ENCODE results near the gene HAVCR1.

HAVCR1 gene

DNA sequence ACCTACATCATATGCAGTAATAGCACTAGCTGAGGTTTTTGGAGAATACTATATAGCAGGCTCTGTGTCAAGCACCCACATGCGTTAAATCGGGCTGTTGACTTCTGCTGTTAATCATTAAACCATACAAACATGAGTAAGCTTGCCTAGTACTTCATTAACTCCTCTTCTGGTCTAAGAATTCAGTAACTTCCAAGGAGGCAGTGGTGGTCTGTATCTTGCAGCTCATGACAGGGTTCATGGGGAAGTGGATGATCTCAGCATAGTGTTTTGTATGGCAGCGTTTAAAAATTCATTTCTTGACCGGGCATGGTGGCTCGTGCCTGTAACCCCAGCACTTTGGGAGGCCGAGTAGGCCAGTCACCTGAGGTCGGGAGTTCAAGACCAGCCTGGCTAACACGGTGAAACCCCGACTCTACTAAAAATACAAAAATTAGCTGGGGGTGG lies at the start of gene HAVCR1:
Gene HAVCR1 (minus strand): TSS at position 24 of the 447 bp plus-strand sequence. CDS start 1,173 bp downstream, outside the sequence.
- no peak for TF ChIP-seq CTCF (conservative IDR thresholded peaks at IDR 0.05; ENCODE audit: low read depth, low read length)
- no peak for DNase-seq (ENCODE audit: low read depth)

DNA sequence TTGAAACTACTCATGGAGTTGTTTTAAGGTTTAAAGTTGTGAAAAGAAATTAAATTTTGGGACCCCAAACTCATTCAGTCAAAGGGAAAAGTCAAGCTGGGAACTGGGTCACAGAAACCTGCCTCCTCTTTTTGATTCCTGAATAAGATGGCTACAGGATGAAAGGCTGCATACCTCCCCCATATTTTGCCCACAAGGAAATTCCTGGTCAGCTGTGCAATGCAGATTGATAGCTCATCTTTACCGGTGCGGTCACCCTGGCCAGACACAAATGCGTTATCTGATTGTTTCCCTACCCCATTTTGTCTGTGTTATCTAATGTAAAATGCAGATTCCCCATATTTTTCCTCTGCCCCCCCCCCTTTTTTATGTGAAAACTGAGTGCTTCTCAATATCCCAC lies 48.6 kb upstream of the HAVCR1 start:
- no peak overlapping the region for H3K4me3 ChIP-seq (ENCODE audit: low read length)
- DNase-seq (ENCODE audit: low read depth): no peak

More for the DNA sequence above, at the start of gene HAVCR1:
- H3K4me3 ChIP-seq (ENCODE audit: low read length): no peak within 1 kb of the TSS

GRCh38 chr5:157106630-157107461 lies 47.9 kb upstream of the HAVCR1 start:
- no peak overlapping the region for H3K4me3 ChIP-seq (ENCODE audit: low read length)
- DNase-seq (ENCODE audit: low read depth): no peak
- no peak for TF ChIP-seq CTCF (conservative IDR thresholded peaks at IDR 0.05; ENCODE audit: low read depth, low read length)

More for the DNA sequence above, 48.6 kb upstream of the HAVCR1 start:
- no peak for TF ChIP-seq CTCF (conservative IDR thresholded peaks at IDR 0.05; ENCODE audit: low read depth, low read length)

DNA sequence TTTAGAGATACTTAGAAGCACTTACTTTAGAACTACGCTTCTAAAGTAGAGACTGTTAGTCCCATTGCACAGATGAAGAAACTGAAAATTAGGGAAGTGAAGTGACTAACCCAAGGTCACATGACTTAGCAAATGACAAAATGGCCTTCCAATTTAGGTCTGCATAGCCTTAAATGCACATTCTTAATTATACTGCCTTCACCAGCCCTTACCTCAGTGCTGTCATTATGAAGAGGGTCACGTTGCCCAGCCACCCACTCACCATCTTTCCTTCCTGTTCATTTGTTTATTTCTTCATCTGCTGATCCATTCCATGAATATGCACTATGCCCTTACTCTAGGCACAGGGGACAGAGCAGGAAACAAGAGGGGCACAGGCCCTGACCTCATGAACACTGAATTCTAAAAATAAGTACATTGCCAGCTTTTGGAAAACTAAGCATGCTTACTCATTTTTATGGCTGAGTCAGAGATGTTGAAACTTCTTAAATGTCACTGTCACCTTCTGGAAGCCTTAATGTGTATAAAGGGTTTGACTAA lies 41.3 kb upstream of the HAVCR1 start:
- TF ChIP-seq CTCF (conservative IDR thresholded peaks at IDR 0.05; ENCODE audit: low read depth, low read length): no peak
- no peak overlapping the region for H3K4me3 ChIP-seq (ENCODE audit: low read length)
- no peak for DNase-seq (ENCODE audit: low read depth)

GRCh38 chr5:157088342-157088990 lies 29.6 kb upstream of the HAVCR1 start:
- no peak for DNase-seq (ENCODE audit: low read depth)
- H3K4me3 ChIP-seq (ENCODE audit: low read length): no peak overlapping the region
- no peak for TF ChIP-seq CTCF (conservative IDR thresholded peaks at IDR 0.05; ENCODE audit: low read depth, low read length)

DNA sequence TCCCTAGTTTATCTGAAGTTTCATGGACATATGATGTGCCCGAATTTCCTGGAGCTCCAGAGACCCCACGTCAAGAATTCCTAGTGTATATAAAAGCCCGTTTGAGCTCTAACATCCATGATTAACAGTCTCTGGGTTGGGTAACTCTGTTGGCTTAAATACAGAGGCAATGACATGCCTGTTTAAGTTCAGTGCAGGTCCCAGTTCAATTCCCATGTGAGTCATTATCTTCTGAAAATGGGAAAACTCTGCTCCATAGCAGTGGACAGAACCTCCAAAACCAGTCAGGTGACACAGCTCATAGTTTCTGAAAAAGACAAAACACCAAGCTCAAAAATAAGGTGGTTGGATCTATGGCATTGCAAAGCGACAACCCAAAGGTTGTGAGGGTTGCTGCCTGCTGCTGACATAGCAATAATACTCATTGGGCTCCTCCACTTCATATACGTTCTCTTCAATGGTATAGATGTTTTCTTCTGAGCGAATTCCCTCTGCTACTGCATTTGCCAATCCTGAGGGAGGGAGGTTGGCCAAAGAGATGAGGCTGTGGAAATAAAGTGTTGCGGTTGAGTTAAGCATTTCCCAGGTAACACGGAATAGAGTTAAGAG lies 27.9 kb upstream of the HAVCR1 start:
- TF ChIP-seq CTCF (conservative IDR thresholded peaks at IDR 0.05; ENCODE audit: low read depth, low read length): no peak
- no peak for DNase-seq (ENCODE audit: low read depth)
- H3K4me3 ChIP-seq (ENCODE audit: low read length): no peak overlapping the region

Measured in retinal pigment epithelial cell (primary cell).